Limb (tissue), 2 donors: ENCODE results near the gene SYNE1.
"Not testable (repeated sequence)": the region's sequence is repeated elsewhere in the genome, so short reads cannot be mapped to it uniquely, and the experiment has no call there.

Experiments used
- DNase-seq, 2 donors: peaks; one replicate each; pipeline ENCODE4 v3.0.0-alpha.2; 2016; ENCODE audit errors: extremely low spot score in 2 of 2

Gene SYNE1

DNA sequence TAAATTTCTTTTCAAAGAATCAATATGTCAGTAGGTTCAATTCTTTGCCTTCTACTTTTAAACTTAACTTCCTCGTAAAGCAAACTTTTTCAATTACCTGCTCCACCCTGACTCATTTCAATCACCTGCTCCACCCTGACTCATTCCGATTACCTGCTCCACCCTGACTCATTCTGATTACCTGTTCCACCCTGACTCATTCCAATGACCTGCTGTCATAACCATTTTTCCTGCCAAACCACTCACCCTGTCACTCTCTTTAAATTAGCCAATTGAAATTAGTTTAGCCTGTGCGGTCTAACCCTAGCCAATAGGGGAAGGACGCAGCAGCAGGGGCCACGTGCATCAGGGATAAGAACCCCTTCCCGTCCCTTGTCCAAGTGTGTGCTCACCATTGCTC is 141.7 kb downstream of the SYNE1 start:
- DNase-seq: not testable (repeated sequence)

GRCh38 chr6:152492281-152492680 is 144.9 kb downstream of the SYNE1 start:
- DNase-seq: not testable (repeated sequence)

DNA sequence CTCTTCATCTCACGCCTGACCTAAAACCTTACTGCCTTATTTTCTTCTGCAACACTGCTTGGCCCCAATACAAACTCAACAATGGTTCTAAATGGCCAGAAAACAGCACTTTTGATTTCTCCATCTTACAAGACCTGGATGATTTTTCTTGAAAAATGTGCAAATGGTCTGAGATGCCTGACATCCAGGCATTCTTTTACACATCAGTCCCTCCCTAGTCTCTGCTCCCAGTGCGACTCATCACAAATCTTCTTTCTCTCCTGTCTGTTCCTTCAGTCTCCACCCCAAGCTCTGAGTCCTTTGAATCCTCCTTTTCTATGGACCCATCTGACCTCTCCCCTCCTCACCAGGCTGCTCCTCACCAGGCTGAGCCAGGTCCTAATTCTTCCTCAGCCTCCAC is 145.7 kb downstream of the SYNE1 start:
- not testable (repeated sequence) for DNase-seq

GRCh38 chr6:152490971-152491378 is 146.2 kb downstream of the SYNE1 start:
- not testable (repeated sequence) for DNase-seq

DNA sequence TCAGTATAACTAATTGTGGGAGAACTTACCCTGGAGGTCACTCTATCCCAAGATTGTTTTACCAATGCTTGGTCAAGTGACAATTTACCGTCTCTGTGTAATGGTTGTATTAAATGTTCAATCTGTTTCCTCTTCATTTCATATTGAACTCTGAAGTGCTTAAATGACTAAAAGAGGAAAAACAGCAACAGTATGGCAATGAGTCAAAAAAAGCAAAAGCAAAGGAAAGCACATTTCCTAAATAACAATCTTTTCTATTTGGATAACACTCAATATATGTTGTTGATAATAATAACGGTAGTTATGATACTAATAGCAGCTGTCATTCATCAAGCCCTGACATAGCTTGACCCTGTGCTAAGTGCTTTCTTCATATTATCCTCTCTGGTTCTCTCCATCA is 152.4 kb downstream of the SYNE1 start:
- DNase-seq: no peak

DNA sequence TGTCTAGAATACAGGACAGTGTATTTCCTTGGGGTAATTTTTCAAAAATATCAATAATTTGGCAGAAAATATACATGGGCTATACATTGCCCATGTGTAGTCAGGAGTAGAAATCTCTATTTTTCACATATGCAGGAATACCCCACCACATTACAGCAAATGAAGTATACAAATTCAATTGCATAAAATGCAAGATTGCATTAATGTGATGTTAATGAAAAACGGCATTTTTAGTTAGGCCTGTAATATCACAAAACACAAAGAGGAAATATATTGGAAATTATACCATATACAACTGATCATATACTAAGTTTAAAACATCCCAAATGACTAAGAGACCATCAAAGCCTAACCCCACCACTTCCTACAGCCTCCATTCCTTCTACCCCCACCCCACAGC is 154.9 kb downstream of the SYNE1 start:
- DNase-seq: no peak

DNA sequence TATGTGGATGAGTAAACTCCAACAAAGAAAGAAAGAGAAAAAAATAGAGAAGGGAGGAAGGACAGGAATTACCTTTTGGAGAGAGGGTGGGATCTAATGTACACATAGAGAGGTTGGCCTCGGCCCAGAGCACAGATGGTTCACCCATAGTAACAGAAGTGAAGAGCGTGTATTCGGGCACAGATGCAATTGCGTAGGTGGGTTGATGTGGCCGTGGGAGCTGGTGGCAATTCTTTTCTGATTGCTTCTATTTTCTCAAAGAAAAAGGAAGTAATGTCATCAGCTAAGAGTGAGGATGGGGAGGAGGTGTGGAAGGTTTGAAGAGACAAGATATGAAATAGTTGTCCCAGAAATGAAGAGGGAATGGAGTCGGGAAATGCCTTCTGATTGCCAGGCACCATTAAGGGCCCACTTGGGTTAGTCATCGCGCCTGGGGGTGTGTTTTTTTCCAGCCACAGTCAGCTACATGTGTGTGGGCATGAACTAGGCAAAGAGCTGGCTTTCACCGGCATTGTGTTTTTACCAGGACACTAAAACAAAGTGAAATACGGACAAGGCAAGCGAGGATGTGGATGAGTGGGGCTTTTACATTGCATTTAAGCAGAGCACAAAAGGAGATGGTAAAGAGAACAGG is 158.7 kb downstream of the SYNE1 start:
- no peak for DNase-seq

DNA sequence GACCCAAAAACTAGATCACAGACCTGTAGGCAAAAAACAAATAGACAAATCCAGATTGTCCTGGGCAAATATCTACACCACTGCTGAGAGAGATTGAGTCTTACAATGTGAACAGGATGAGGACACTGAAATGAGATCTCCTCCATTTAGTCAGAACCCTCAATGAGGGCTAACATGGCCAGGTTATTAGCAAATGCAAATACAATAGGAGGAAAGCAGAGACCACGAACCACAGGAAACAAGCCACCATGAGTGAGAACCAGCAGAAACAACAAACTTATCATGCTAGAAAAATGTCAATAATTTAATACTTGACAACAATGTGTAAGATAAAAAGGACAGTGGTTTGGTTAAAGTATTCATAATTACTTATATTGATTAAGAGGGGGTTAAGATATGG is 162.8 kb downstream of the SYNE1 start:
- DNase-seq: no peak

DNA sequence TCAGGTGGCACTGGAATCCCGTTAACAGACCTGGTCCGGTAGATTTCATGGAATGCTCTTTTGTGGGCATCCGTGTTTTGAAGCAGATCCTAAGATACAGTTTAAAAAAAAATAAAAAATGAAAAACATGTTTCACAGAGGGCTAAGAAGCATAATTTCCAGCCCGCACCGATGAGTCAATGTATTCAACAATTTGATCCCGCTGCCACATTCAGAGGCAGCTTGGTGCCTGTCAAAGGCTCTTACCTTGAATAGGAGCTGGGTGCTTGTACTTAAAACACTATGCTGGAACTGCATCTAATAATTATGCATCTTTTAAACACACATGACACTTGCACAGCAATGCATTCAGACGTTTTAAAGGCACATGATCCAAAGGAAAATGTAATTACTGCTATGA is 164.8 kb downstream of the SYNE1 start:
- DNase-seq: no peak

DNA sequence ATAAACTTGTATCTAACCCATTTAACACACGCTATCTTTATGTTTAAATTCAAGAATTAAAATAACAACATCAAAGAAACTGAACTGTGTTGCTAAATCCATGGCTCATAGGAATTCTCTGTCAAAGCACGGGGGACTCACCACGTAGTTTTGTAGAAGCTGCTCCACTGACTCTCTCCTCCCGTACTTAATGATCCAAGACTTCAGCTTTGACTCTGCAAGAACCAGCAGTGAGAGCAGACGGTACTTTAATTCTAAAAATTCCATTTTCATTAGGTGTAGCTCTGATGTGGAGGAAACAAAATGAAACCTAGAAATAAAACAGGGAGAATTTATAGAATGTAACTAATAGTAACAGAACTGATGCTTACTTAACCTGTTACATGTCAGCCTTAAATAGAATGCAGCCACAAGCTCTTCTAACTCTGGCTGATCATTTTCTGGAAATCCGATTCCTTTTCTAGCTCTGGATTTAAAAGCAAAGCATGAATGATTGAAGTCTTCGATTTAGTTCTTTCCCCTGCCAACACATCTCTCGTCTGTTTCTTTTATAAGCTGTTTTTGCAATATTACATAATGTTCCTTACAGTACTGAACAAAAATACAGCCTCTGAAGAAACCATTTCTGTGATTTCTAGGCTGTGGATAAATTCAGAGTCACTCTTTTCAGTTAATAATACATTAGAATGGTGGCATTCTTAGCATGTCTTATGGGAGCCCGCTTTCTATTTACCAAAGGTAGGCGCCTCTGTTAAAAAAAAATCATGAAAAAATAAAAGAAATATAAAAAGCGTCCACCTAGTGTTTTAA is 165.5 kb downstream of the SYNE1 start:
- DNase-seq: peak in 1 of 2 donors; percentile 8

- no peak for DNase-seq
These were observed 174.0 kb downstream of the SYNE1 start for GRCh38 chr6:152463164-152463563.

DNA sequence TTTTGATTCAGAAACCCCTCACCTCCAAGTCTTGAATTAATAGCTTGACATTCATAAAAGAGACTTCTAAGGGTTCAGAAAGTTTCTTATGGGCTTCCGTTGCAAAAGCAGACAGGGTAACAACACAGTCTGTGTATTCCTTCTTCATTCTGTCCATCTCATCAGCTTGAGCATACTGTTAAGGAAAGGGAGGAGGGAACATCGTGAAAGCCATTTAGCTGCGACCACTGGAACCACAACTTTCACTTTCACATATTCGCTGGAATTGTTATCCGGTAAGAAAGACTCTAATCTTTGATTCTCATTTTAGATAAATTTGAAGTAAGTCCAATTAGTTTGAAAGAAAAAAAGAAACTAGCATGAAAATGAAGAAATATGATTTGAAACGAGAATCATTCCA is 174.4 kb downstream of the SYNE1 start:
- DNase-seq: no peak

DNA sequence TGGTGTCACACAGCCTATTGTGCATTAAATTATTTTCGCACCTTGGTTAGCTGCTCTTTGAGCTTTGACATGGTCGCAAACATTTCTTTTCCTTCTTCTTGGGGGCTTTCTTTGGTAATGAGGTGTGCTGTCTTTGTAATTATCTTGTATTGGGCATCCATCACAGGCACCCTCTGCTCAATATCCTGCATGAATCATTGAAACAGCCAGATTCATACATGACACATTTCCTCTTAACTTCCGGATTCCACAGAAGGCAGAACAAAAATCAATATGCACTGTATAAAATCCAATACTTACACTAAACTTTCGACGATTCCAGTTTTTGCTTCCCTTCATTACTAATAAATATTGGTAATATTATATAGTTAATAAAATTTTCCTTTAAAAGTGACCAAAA is 175.6 kb downstream of the SYNE1 start:
- DNase-seq: no peak

GRCh38 chr6:152458648-152459644 is 178.2 kb downstream of the SYNE1 start:
- no peak for DNase-seq

DNA sequence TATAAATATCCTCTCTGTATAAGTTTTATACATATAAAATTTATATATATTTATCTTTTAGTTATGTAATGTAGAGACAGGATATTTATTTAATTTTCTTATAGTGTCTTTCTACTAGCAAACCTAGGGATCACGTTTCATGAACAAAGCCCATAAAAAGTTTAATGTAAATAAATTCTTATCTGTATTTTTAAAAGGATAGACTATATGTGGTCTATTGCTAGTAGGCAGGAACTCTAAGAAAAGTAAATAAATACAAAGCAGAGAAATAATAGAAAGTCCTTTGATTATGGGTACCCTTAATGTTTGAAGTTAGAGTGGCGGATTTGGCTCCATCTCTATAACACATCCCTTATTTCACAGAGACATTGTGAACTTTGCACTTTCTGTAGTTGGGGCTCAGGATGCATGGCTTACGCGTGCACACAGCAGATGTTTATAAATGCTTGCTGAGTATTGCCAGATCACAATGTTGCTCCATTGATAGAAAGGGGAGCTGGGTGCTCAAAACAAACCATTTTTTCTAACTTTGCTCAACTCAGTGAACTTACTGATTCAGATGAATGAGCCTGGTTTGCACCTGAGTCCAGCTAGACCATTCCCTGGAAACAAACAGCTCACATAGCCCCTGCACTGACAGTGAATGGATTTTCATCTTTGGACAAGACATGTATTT is 179.1 kb downstream of the SYNE1 start:
- no peak for DNase-seq

GRCh38 chr6:152454003-152454402 is 183.2 kb downstream of the SYNE1 start:
- DNase-seq: no peak

- no peak for DNase-seq
These were observed 183.7 kb downstream of the SYNE1 start for GRCh38 chr6:152453421-152453820.

DNA sequence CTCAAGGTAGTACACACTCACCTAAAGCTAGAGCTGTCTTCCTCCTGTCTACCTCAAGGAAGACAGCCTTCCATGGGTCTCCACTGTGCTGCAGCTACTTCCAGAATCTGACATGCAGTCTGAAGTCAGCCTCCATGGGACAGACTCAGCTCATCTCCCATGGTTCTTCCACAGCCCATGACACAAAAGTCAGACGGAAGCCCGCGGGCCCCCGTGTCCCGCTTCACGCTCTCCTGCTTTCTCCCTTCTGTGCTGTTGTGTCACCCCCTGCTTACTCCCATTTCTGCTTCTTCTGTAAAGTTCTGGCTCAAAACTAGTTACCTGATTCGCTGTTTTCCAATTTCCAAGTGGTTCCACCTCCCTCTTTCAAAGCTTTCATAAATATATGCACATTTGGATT is 184.5 kb downstream of the SYNE1 start:
- no peak for DNase-seq

DNA sequence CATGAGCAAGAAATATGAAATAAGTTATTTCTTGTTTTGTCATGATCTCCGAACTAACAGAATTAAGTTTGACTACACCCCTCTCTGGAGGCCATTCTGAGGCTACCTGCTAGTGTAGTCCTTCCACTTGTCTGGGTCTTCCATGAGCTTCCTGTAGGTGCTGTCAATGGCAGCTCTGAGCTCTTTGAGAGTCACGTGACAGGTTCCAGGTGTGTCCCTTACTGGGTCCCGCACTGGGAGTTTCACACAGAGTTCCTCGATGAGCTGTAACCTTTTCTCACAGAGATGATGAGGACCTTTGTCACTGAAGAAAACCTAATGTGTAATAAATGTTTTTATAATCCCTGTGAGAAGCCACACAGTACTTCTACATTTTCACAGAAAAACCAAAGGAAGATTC is 186.6 kb downstream of the SYNE1 start:
- no peak for DNase-seq

- DNase-seq: no peak
These were observed 195.3 kb downstream of the SYNE1 start for GRCh38 chr6:152441902-152442301.

GRCh38 chr6:152435816-152436215 is 201.3 kb downstream of the SYNE1 start:
- no peak for DNase-seq
